ENCODE data around the gene SFMBT2.
"Not testable (repeated sequence)": the region's sequence is repeated elsewhere in the genome, so short reads cannot be mapped to it uniquely, and the experiment has no call there.

SFMBT2 gene

GRCh38 chr10:7301006-7301778 is 109.6 kb downstream of the SFMBT2 start:
- Histone ChIP-seq H3K79me1 (ENCODE audit: low read length) (no peaks in the 10 kb centered on the region), H2BK12ac (ENCODE audit: low read length) (no peak overlapping the region), H3K18ac (ENCODE audit: low read length) (no peak overlapping the region), H4K8ac (ENCODE audit: low read depth, low read length) (no peak overlapping the region), H2BK5ac (ENCODE audit: low read depth, low read length, poor library complexity) (no peak overlapping the region), H3K23ac (ENCODE audit: low read length) (no peak overlapping the region), H3K27me3 (ENCODE audit: insufficient read depth, low read length) (no peaks in the 10 kb centered on the region), H3K27ac (ENCODE audit: low read depth, low read length) (no peak overlapping the region), H2BK120ac (ENCODE audit: insufficient read depth, low read length, poor library complexity) (no peak overlapping the region), H3K4me2 (ENCODE audit: low read length) (no peak overlapping the region), H3K9ac (ENCODE audit: low read length) (no peak overlapping the region), H3K4ac (ENCODE audit: low read depth, low read length) (no peak overlapping the region), H2AK5ac (ENCODE audit: low read length) (no peak overlapping the region), H2AFZ (ENCODE audit: insufficient read depth, low read length, poor library complexity) (no peak overlapping the region), H3K36me3 (ENCODE audit: control insufficient read depth in 1 of 2, insufficient read depth in 2 of 2, low read length in 2 of 2) (no peaks in the 10 kb centered on the region), H3K79me2 (ENCODE audit: control insufficient read depth, insufficient read depth, low read length, poor library complexity) (no peaks in the 10 kb centered on the region), H3K4me3 (ENCODE audit: low read depth, low read length) (no peak overlapping the region), H4K12ac (ENCODE audit: low read depth, low read length) (no peak overlapping the region), H4K91ac (ENCODE audit: low read depth, low read length) (no peak overlapping the region), H3K9me3 (ENCODE audit: insufficient read depth, low read depth, low read length) (peaks cover 2% of the 10 kb centered on the region), H3K4me1 (ENCODE audit: control insufficient read depth in 1 of 2, insufficient read depth in 2 of 2, low read length in 2 of 2) (peaks cover 9 to 11% of the 10 kb centered on the region in 2 experiments), H3K14ac (ENCODE audit: low read length) (no peak overlapping the region)
- DNase-seq = no peak
- WGBS (ENCODE audit: extremely low coverage, insufficient coverage, insufficient read length) = no CpG with 5 or more reads among the region's 21 CpGs

DNA sequence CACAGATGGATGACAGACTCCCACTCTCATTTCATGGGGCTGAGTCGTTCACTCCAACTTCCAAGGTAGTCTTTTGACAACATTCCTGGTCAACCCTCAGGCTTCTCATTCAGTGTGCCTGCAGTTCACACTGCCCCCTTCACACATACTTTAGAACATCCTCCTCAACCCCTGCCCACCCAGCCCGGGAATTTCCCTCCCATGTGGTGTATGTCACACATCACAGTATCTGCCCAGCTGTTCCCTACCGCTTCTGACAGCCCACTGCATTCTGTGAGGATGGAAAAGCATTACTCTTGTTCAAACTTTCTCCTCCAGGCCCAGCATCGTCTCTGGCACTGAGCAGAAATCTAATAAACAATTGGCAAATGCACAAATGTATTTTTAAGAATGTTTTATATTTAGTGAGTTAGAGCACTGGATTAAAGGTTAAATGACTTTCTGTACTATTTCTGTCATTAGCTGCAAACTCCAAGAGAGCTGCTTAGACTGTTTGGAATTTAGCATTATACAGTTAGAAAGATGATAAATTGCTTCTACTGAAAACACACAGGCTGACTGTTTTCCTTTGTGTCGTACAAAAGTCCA is 110.4 kb downstream of the SFMBT2 start:
- H2AFZ ChIP-seq (ENCODE audit: insufficient read depth, low read length, poor library complexity) = no peak overlapping the region
- no peak for DNase-seq
- no peak overlapping the region for H3K18ac ChIP-seq (ENCODE audit: low read length)
- peaks cover 2% of the 10 kb centered on the region for H3K9me3 ChIP-seq (ENCODE audit: insufficient read depth, low read depth, low read length)
- H3K27ac ChIP-seq (ENCODE audit: low read depth, low read length) = no peak overlapping the region
- no peak overlapping the region for H3K14ac ChIP-seq (ENCODE audit: low read length)
- H3K36me3 ChIP-seq (ENCODE audit: control insufficient read depth in 1 of 2, insufficient read depth in 2 of 2, low read length in 2 of 2) = no peaks in the 10 kb centered on the region
- no peak overlapping the region for H2BK120ac ChIP-seq (ENCODE audit: insufficient read depth, low read length, poor library complexity)
- H2BK12ac ChIP-seq (ENCODE audit: low read length) = no peak overlapping the region
- H3K79me2 ChIP-seq (ENCODE audit: control insufficient read depth, insufficient read depth, low read length, poor library complexity) = no peaks in the 10 kb centered on the region
- no peak overlapping the region for H2AK5ac ChIP-seq (ENCODE audit: low read length)
- WGBS (ENCODE audit: extremely low coverage, insufficient coverage, insufficient read length) = no CpG with 5 or more reads among the region's 5 CpGs
- H4K91ac ChIP-seq (ENCODE audit: low read depth, low read length) = no peak overlapping the region
- H3K79me1 ChIP-seq (ENCODE audit: low read length) = no peaks in the 10 kb centered on the region
- no peaks in the 10 kb centered on the region for H3K27me3 ChIP-seq (ENCODE audit: insufficient read depth, low read length)
- no peak overlapping the region for H3K23ac ChIP-seq (ENCODE audit: low read length)
- peaks cover 9 to 11% of the 10 kb centered on the region in 2 experiments for H3K4me1 ChIP-seq (ENCODE audit: control insufficient read depth in 1 of 2, insufficient read depth in 2 of 2, low read length in 2 of 2)
- no peak overlapping the region for H2BK5ac ChIP-seq (ENCODE audit: low read depth, low read length, poor library complexity)
- H4K12ac ChIP-seq (ENCODE audit: low read depth, low read length) = no peak overlapping the region
- no peak overlapping the region for H3K4me3 ChIP-seq (ENCODE audit: low read depth, low read length)
- H4K8ac ChIP-seq (ENCODE audit: low read depth, low read length) = no peak overlapping the region
- H3K4me2 ChIP-seq (ENCODE audit: low read length) = no peak overlapping the region
- no peak overlapping the region for H3K4ac ChIP-seq (ENCODE audit: low read depth, low read length)
- H3K9ac ChIP-seq (ENCODE audit: low read length) = no peak overlapping the region

GRCh38 chr10:7299601-7300325 is 111.1 kb downstream of the SFMBT2 start:
- H4K12ac ChIP-seq (ENCODE audit: low read depth, low read length); H2BK5ac ChIP-seq (ENCODE audit: low read depth, low read length, poor library complexity); H2AFZ ChIP-seq (ENCODE audit: insufficient read depth, low read length, poor library complexity); H3K4me3 ChIP-seq (ENCODE audit: low read depth, low read length); H3K79me2 ChIP-seq (ENCODE audit: control insufficient read depth, insufficient read depth, low read length, poor library complexity); H3K4me2 ChIP-seq (ENCODE audit: low read length); H2BK12ac ChIP-seq (ENCODE audit: low read length); H2AK5ac ChIP-seq (ENCODE audit: low read length); H3K23ac ChIP-seq (ENCODE audit: low read length); H3K18ac ChIP-seq (ENCODE audit: low read length); DNase-seq; H3K9me3 ChIP-seq (ENCODE audit: insufficient read depth, low read depth, low read length); H3K27me3 ChIP-seq (ENCODE audit: insufficient read depth, low read length); H4K8ac ChIP-seq (ENCODE audit: low read depth, low read length); H3K36me3 ChIP-seq (ENCODE audit: control insufficient read depth in 1 of 2, insufficient read depth in 2 of 2, low read length in 2 of 2); H3K79me1 ChIP-seq (ENCODE audit: low read length); H3K4ac ChIP-seq (ENCODE audit: low read depth, low read length); H3K9ac ChIP-seq (ENCODE audit: low read length); H3K14ac ChIP-seq (ENCODE audit: low read length); H4K91ac ChIP-seq (ENCODE audit: low read depth, low read length); H3K27ac ChIP-seq (ENCODE audit: low read depth, low read length); H2BK120ac ChIP-seq (ENCODE audit: insufficient read depth, low read length, poor library complexity): not testable (repeated sequence)
- H3K4me1 ChIP-seq (ENCODE audit: control insufficient read depth in 1 of 2, insufficient read depth in 2 of 2, low read length in 2 of 2) = peaks cover 9 to 11% of the 10 kb centered on the region in 2 experiments
- WGBS (ENCODE audit: extremely low coverage, insufficient coverage, insufficient read length) = no CpG with 5 or more reads among the region's 7 CpGs

DNA sequence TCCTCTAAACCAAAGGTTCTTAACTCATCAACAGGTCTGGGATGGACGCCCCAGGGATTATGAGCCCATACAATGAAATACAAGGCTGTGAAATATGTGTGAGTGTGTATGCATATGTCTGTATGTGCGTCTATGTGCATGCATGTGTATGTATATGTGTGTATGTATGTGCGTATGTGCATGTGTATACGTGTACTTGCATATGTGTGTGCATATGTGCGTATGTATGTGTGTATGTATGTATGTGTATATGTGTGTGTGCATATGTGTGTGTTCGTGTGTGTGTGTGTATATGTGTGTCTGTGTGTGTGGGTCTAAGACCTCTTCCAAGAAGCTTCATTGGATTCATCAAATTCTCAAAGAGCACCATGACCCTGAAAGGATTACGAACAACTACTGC is 112.3 kb downstream of the SFMBT2 start:
- H4K8ac ChIP-seq (ENCODE audit: low read depth, low read length) = no peak overlapping the region
- H3K9ac ChIP-seq (ENCODE audit: low read length) = no peak overlapping the region
- H3K4me2 ChIP-seq (ENCODE audit: low read length) = no peak overlapping the region

More for the DNA sequence above, 112.3 kb downstream of the SFMBT2 start:
- no peak for DNase-seq
- no peak overlapping the region for H2BK5ac ChIP-seq (ENCODE audit: low read depth, low read length, poor library complexity)
- peaks cover 9 to 11% of the 10 kb centered on the region in 2 experiments for H3K4me1 ChIP-seq (ENCODE audit: control insufficient read depth in 1 of 2, insufficient read depth in 2 of 2, low read length in 2 of 2)
- H3K79me1 ChIP-seq (ENCODE audit: low read length) = no peaks in the 10 kb centered on the region
- H3K18ac ChIP-seq (ENCODE audit: low read length) = no peak overlapping the region
- H2BK120ac ChIP-seq (ENCODE audit: insufficient read depth, low read length, poor library complexity) = no peak overlapping the region
- H3K27ac ChIP-seq (ENCODE audit: low read depth, low read length) = no peak overlapping the region
- H4K12ac ChIP-seq (ENCODE audit: low read depth, low read length) = no peak overlapping the region
- no peak overlapping the region for H3K14ac ChIP-seq (ENCODE audit: low read length)
- H3K79me2 ChIP-seq (ENCODE audit: control insufficient read depth, insufficient read depth, low read length, poor library complexity) = peaks cover 1% of the 10 kb centered on the region
- no CpG with 5 or more reads among the region's 7 CpGs for WGBS (ENCODE audit: extremely low coverage, insufficient coverage, insufficient read length)
- H3K9me3 ChIP-seq (ENCODE audit: insufficient read depth, low read depth, low read length) = peaks cover 2% of the 10 kb centered on the region
- no peak overlapping the region for H4K91ac ChIP-seq (ENCODE audit: low read depth, low read length)
- H2AK5ac ChIP-seq (ENCODE audit: low read length) = no peak overlapping the region
- no peak overlapping the region for H3K4me3 ChIP-seq (ENCODE audit: low read depth, low read length)
- no peak overlapping the region for H3K23ac ChIP-seq (ENCODE audit: low read length)
- H3K4ac ChIP-seq (ENCODE audit: low read depth, low read length) = no peak overlapping the region
- no peaks in the 10 kb centered on the region for H3K36me3 ChIP-seq (ENCODE audit: control insufficient read depth in 1 of 2, insufficient read depth in 2 of 2, low read length in 2 of 2)
- no peak overlapping the region for H2AFZ ChIP-seq (ENCODE audit: insufficient read depth, low read length, poor library complexity)
- H3K27me3 ChIP-seq (ENCODE audit: insufficient read depth, low read length) = no peaks in the 10 kb centered on the region
- H2BK12ac ChIP-seq (ENCODE audit: low read length) = no peak overlapping the region

All from trophoblast cell (in vitro differentiated cells and primary cell).